Endometrial microvascular endothelial cells (primary cell): ENCODE data around the gene CYP46A1. TPM values are rescaled to one million over a fixed set of nuclear protein-coding genes. Genes with fewer than 3 reads are reported as not detected.
"Not testable (repeated sequence)": the region's sequence is repeated elsewhere in the genome, so short reads cannot be mapped to it uniquely, and the experiment has no call there.

ENCODE experiments used
- in situ Hi-C: cut with HindIII; loops from 2 replicates; pipeline ENCODE4 v1.10.0; 2017; ENCODE audit warnings: low sequenced_read_pairs, low pct_unique_long_range_greater_than_20kb; ENCODE audit errors: inconsistent ontology term
- total RNA-seq: library from RNA; depleted of rRNA; stranded (reverse); fragments of >200 nt; gene quantifications from one replicate; pipeline ENCODE4 v1.2.3, GENCODE V29; 2015; ENCODE audit errors: inconsistent ontology term

CYP46A1 gene
- total RNA-seq, 1 donor from 2014 or later: not detected

DNA sequence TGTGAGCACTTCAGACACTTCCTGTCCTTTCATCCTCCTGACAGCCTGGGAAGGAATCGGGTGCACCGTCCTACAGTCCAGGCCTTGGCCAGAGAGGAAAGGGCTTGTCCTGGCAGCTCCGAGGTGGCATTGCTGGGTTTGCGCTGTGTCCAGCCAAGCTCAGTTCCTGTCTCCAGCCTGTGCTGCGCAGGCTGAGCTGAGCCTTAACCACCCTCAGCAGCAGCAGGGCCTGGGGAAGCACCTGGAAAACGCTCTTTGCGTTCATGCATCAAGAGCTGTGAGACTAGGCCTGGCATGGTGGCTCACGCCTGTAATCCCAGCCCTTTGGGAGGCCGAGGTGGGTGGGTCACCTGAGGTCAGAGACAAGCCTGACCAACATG is 75.4 kb downstream of the CYP46A1 start:
- in situ Hi-C loops: no loop called here

DNA sequence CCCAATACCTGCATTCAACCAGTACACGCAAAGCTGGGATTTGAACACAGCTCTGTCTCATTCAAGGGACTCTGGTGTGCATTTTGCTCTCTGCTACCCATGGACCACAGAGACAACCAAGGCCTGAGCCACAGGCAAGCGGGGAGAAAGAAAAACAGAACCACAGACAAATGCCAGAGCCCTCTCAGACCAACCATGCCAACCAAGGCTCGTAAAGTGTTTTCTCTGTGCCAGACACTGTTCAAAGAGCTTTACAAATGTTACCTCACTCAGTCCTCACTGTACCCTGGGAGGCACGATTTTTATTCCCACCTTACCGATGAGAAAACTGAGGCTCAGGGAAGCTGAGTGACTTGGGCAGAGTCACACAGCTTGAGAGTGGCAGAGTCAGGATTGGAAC is 76.7 kb downstream of the CYP46A1 start:
- in situ Hi-C loops: no loop called here

DNA sequence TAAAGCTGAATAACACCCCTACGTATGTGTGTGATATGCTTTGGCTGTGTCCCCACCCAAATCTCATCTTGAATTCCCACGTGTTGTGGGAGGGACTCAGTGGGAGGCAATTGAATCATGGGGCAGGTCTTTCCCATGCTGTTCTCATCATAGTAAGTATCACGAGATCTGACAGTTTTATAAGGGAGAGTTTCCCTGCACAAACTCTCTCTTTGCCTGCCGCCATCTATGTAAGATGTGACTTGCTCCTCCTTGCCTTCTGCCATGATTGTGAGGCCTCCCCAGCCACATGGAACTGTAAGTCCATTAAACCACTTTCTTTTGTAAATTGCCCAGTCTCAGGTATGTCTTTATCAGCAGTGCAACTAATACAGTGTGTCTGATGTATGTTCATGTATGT is 78.8 kb downstream of the CYP46A1 start:
- in situ Hi-C loops: not testable (repeated sequence)

DNA sequence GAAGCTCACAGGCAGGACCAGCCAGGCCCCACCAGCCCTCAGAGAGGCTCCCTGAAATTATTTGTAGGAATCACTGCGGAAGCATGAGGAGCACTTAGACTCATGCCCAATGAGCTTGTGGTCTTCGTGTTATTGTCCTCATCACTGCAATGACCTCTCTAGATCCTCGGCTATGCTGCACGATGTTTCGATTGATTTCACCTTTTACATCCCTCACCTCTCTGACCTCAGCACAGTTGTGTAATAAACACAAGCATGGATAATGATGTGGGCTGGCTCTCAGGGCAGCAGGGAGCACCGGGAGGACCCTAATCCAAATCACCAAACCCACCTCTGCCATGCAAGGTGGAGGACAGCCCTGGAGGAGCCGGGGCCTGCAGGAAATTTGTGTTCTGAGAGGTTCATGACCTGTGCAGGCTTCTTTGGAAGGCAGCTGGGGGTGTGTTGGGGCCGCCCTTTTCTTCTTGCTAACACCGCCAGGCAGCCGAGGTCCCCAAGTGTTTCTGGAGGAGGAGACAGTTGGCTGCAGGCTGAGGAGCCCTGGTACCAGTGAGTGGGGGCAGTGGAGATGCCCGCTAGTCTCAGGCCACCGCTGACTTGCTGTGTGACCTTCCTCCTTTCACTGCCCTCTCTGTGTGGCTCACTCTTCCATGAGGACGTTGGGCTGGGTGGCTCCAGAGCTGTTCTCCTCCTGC is 79.6 kb downstream of the CYP46A1 start:
- in situ Hi-C loops: no loop called here

DNA sequence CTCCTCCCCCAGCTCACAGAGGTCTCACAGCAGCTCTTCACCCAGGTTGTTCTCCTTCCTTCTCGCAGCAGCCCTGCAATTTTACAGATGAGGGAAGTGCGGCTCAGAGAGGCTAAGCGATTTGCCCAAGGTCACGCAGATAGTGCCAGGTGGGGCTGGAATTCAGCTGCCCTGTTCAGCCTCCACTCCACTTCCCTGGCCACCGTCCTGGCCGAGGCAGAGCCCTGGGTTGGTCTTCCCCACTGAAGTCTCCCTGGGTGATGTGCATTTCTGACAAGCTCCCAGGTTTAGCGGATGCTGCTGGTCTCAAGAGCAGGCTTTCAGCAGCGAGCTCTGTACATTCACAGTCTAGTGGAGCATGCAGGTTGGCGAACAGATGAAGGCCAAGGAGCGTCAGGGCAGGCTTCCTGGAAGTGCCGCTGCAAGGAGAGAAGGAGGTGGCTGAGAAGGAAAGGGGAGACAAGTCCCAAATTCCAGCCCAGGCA is 80.2 kb downstream of the CYP46A1 start:
- in situ Hi-C loops: no loop called here

DNA sequence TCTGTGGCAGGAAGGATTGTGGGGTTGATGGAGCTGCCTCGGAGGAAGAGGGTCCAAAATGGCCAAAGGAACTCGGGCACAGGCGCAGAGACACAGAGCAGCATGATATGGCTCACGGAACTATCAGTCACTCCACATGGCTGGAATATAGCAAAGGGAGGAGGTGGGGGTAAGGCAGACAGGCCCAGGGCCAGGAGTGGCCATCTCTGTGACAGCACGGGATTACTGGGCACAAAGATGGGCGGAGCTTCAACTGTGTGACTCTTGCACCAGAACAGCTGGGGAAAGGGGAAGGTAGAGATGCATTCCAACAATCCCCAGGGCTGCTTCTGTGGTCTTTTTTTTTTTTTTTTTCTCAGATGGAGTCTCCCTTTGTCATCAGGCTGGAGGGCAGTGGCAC is 84.3 kb downstream of the CYP46A1 start:
- in situ Hi-C loops: no loop called here

DNA sequence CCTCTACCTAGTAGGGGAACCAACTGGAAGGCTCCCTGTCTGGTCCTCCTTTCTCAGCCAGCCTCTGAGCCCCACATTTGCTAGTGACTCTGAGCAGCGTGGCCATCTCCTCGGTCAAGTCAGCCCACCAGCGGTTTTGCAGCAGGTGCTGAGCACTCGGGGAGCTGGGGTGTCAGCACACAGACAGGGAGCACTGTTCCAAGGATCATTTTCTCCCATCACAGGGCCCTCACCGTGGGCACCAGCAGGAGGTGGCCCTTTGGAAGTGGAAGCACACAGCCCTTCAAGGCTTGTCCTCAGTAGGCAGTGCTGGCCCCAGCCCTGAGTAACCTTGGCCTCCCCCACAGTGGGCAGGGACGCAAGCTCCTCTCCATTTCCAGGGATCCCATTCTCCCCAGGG is 85.0 kb downstream of the CYP46A1 start:
- in situ Hi-C loops: no loop called here

DNA sequence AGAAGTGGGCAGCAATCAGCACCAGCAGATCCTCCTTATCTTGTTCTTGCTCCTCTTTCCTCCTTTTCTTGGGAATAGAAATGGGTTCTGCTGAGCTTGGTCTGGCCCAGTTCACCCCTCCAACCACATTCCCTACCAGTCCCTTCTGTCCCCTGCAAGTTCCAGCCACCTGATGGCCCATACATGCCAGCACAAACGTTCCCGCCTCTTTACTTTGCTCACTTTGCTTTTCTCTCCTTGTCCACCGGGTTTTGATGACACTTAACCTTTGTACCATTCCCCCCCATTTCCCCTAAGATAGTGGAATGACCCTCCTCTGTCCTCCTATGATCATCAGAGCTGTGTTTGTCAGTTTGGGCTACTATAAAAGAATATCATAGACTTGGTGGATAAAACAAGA is 85.7 kb downstream of the CYP46A1 start:
- in situ Hi-C loops: no loop called here

DNA sequence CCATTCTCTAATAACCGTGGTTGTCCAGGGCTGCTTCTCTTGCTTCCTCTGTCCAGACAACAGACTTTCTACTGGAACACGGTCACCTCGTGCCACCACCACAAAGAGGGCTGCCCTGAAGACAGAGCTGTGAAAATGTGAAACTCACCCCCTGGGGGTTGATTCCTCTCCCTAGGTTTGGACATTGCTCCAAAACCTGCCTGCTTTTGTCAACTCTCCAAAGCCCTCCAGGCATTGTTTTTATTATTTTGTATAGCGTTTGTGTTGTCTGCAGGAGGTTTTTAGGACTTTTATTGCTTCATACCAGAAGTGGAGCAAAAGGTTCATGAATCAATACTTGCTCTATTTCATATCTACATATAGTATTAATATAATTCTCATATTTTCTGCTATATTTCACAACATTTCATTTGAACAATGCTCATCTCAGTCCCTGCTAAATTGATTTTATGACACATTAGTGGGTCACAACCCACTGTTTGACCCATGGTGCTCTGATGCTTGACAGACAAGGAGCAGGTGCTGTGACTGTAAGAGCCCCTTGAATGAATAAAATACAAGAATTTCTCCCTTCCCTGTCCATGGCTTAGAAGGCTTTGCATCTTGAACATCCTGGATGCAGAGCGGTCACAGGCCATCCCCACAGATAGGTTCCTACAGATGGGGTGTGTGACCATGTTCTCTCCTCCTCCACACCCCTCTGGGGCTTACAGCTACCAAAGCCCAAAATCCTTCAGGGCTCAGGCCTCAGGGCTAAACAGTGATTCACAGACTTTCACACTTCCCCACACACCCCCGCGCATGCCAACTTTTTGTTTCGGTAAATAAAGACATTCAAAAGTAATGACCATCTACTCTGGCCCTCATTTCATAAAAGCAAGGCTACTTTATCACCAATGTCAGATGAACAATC is 88.5 kb downstream of the CYP46A1 start:
- in situ Hi-C loops: no loop called here

DNA sequence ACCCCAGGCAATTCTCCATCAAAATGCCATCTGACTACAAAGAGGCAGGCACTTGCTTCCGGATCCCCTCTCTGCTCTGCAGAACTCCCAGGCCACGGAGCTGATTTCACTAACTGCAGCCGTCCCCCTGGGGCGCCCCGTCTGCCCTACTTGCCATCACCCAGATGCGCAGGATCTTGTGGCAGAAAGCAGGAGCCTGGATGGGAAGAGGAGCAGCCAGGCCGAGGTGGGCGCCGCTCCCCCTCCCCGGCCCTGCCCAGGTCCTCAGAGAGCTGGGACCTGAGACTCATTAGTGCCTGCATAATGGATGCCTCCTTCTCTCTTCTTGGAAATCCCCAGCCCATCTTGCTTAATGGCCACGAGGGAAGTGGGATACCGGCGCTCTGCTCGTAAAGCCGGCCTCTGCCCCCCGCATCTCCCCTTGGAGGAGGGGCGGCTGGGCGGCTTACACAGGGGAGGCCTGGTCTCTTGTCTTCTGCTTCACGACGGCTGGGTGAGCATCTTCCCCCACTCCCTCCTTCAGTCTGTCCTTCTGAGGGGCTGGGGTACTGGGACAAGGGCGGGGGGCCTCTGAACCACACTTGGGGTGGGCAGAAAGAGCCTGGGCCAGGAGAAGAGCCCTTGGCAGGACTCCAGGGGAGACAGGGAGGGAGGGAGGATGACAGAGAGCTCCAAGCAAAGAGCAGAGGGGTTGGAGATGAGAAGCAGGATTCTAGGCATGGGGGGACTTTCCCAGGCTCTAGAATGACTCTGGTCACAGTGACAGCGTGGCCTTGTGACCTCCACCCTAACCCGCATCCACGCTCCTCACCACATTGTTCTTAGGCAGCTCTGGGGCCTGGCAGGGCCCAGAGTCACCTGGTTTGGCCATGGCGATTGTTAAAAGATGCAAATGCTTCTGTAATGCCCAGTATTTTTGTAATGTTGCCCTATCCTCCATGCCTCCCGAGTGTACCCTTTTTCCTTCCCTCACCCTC is 89.7 kb downstream of the CYP46A1 start:
- in situ Hi-C loops: no loop called here

DNA sequence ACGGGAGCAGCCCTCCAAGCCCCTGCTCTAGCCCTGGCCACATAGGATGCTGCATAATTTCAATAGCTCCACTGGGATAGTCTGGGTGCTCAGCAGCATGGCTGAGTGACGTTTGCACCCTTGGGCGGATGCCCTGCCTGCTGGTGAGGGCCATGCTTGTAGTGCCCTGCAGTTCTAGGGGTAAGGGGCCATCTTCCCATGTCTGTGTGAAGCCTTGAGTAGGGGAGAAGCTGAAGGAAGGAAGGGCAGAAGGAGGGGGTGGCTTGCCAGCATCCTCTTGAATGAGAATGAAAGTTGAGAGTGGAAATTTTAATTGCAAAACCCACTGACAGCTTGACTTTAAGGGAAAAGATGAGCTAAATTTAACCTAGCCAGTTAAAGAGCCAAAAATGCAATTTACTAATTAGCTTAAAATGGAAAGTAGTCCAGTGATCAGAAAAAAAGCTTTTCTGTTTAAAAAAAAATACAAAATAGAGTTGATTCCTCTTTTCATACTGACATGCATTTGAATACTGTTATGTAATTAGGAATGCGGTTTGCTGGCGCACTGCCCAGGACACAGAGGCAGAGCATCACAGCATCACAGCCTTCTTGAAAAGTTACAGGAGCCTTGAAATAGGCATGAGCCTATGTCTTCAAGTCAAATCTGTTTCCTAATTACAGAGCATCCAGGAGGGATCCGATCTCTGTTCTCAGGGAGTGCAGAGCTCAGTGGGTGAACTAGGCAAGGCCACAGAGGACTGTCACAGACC is 90.6 kb downstream of the CYP46A1 start:
- in situ Hi-C loops: no loop called here

DNA sequence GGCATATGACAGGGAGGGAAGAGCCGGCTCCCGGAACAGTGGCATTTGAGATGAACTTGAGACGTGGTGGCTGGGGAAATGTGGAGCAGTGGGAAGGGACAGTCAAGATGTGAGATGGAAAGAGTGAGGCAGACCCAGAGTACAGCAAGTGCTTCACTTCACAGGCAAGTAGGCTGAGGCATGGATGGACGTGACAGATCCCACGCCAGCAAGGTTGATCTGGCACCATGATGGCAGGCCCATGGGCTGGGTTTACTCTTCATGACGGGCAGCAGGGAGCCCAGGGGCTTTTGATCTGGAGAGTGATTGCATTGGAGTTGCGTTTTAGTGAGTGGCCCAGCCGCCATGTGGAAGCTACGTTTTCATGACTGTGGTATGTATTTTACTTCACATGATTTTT is 91.3 kb downstream of the CYP46A1 start:
- in situ Hi-C loops: no loop called here

Other genes starting within 250 kb of the CYP46A1 start
- gene SETD3, start 203.4 kb upstream of the CYP46A1 start, total RNA-seq: 56.9 TPM
- gene CCNK, start 202.9 kb upstream of the CYP46A1 start, total RNA-seq: 22.4 TPM
- gene CCDC85C, start 80.1 kb upstream of the CYP46A1 start, total RNA-seq: 21.9 TPM
- gene HHIPL1, start 39.2 kb upstream of the CYP46A1 start, total RNA-seq: 6.8 TPM
- gene EML1, start 109.1 kb downstream of the CYP46A1 start, total RNA-seq: 68.0 TPM